WTC11 (cell line): Measurements from ENCODE around the gene SDR9C7. TPM values are rescaled to one million over a fixed set of nuclear protein-coding genes. Genes with fewer than 3 reads are reported as not detected.

Source experiments
- ATAC-seq: fragments of 200-7000 bp; cut with Tn5 transposase; 2 replicates; pipeline ENCODE4 v1.10.0; 2021; ENCODE audit warnings: mild to moderate bottlenecking, moderate library complexity
- CTCF ChIA-PET: fragments of 300-600 bp; sonication (Branson Sonifier 250); formaldehyde crosslinking; loops from one replicate; lab custom pipeline; 2021; ENCODE audit warnings: antibody characterized with exemption; lab: Charles Lee
- POLR2A ChIA-PET: fragments of 350-600 bp; sonication (Branson Sonifier 250); formaldehyde crosslinking; loops from one replicate; lab custom pipeline; 2021; ENCODE audit warnings: antibody characterized with exemption; lab: Charles Lee
- DNase-seq: peaks from one replicate; pipeline ENCODE4 v3.0.0; 2021; ENCODE audit warnings: low spot score
- H3K27ac Mint-ChIP-seq: 2 replicates; pipeline ENCODE4 v1.8.0; 2021; ENCODE audit warnings: mixed read lengths
- H3K27me3 Mint-ChIP-seq: 2 replicates; pipeline ENCODE4 v1.8.0; 2021; ENCODE audit warnings: low read depth, mild to moderate bottlenecking, moderate library complexity, mixed read lengths
- H3K36me3 Mint-ChIP-seq: 2 replicates; pipeline ENCODE4 v1.8.0; 2021; ENCODE audit warnings: mixed read lengths
- H3K4me1 Mint-ChIP-seq: 2 replicates; pipeline ENCODE4 v1.8.0; 2022; ENCODE audit warnings: mixed read lengths
- H3K4me3 Mint-ChIP-seq: 2 replicates; pipeline ENCODE4 v1.8.0; 2021; ENCODE audit warnings: mild to moderate bottlenecking, moderate library complexity, mixed read lengths
- H3K9me3 Mint-ChIP-seq: 2 replicates; pipeline ENCODE4 v1.8.0; 2021; ENCODE audit warnings: mixed read lengths
- ARID4B ChIP-seq: sonication (generic); formaldehyde crosslinking; IDR thresholded peaks from 2 replicates; pipeline ENCODE4 v1.8.0; 2023; ENCODE audit warnings: missing genetic modification reagents, mild to moderate bottlenecking, borderline replicate concordance
- ATF1 ChIP-seq: sonication (generic); formaldehyde crosslinking; IDR thresholded peaks from 2 replicates; pipeline ENCODE4 v1.8.1; 2023; ENCODE audit warnings: mild to moderate bottlenecking, moderate library complexity, missing genetic modification reagents
- ATF2 ChIP-seq: sonication (generic); formaldehyde crosslinking; IDR thresholded peaks from 2 replicates; pipeline ENCODE4 v1.8.1; 2022; ENCODE audit warnings: low read depth, missing genetic modification reagents, borderline replicate concordance
- ATF3 ChIP-seq: sonication (generic); formaldehyde crosslinking; conservative IDR thresholded peaks from 2 replicates; pipeline ENCODE4 v1.8.1; 2022; ENCODE audit warnings: mild to moderate bottlenecking, missing genetic modification reagents
- CDX4 ChIP-seq: fragments of 250-450 bp; sonication (Bioruptor Pico); IDR thresholded peaks from 2 replicates; pipeline ENCODE4 v1.9.0; 2021; ENCODE audit warnings: moderate library complexity, mild to moderate bottlenecking, inconsistent platforms, borderline replicate concordance
- EMX1 ChIP-seq: fragments of 250-450 bp; sonication (Bioruptor Pico); IDR thresholded peaks from 2 replicates; pipeline ENCODE4 v1.8.0; 2021; ENCODE audit warnings: mild to moderate bottlenecking
- FOXK1 ChIP-seq: sonication (generic); formaldehyde crosslinking; IDR thresholded peaks from 2 replicates; pipeline ENCODE4 v1.8.0; 2022; ENCODE audit warnings: mild to moderate bottlenecking, moderate library complexity, missing genetic modification reagents
- HMGA2 ChIP-seq: fragments of 250-450 bp; sonication (Bioruptor Pico); IDR thresholded peaks from 2 replicates; pipeline ENCODE4 v1.4.0; 2021; ENCODE audit warnings: mild to moderate bottlenecking, moderate library complexity
- IRF2 ChIP-seq: sonication (generic); formaldehyde crosslinking; IDR thresholded peaks from 2 replicates; pipeline ENCODE4 v1.8.0; 2022; ENCODE audit warnings: low read depth, missing genetic modification reagents, borderline replicate concordance
- KAT7 ChIP-seq: sonication (generic); formaldehyde crosslinking; IDR thresholded peaks from 2 replicates; pipeline ENCODE4 v1.8.1; 2023; ENCODE audit warnings: missing genetic modification reagents, mild to moderate bottlenecking, borderline replicate concordance
- MLX ChIP-seq: sonication (generic); formaldehyde crosslinking; IDR thresholded peaks from 2 replicates; pipeline ENCODE4 v1.8.1; 2023; ENCODE audit warnings: mild to moderate bottlenecking, missing genetic modification reagents, moderate library complexity
- NFATC4 ChIP-seq: fragments of 250-450 bp; sonication (Bioruptor Pico); IDR thresholded peaks from 2 replicates; pipeline ENCODE4 v1.9.0; 2021; ENCODE audit warnings: mild to moderate bottlenecking
- NR3C1 ChIP-seq: sonication (generic); formaldehyde crosslinking; conservative IDR thresholded peaks from 2 replicates; pipeline ENCODE4 v1.8.1; 2023; ENCODE audit warnings: low read depth, mild to moderate bottlenecking, missing genetic modification reagents
- SMAD3 ChIP-seq: sonication (generic); formaldehyde crosslinking; IDR thresholded peaks from 2 replicates; pipeline ENCODE4 v1.8.0; 2022; ENCODE audit warnings: missing genetic modification reagents, mild to moderate bottlenecking, borderline replicate concordance
- SMAD4 ChIP-seq: sonication (generic); formaldehyde crosslinking; IDR thresholded peaks from 2 replicates; pipeline ENCODE4 v1.8.0; 2022; ENCODE audit warnings: mild to moderate bottlenecking, missing genetic modification reagents
- SOX15 ChIP-seq: fragments of 250-450 bp; sonication (Bioruptor Pico); IDR thresholded peaks from 2 replicates; pipeline ENCODE4 v1.9.0; 2021; ENCODE audit warnings: mild to moderate bottlenecking
- SP1 ChIP-seq: sonication (generic); formaldehyde crosslinking; conservative IDR thresholded peaks from 2 replicates; pipeline ENCODE4 v1.8.1; 2022; ENCODE audit warnings: missing genetic modification reagents
- STAT6 ChIP-seq: sonication (generic); formaldehyde crosslinking; conservative IDR thresholded peaks from 2 replicates; pipeline ENCODE4 v1.8.1; 2023; ENCODE audit warnings: mild to moderate bottlenecking, low read depth, missing genetic modification reagents, moderate library complexity
- ZBTB43 ChIP-seq: sonication (generic); formaldehyde crosslinking; IDR thresholded peaks from 2 replicates; pipeline ENCODE4 v1.8.1; 2023; ENCODE audit warnings: mild to moderate bottlenecking, missing genetic modification reagents
- ZNF121 ChIP-seq: sonication (generic); formaldehyde crosslinking; IDR thresholded peaks from 2 replicates; pipeline ENCODE4 v1.8.0; 2023; ENCODE audit warnings: missing genetic modification reagents
- ZNF138 ChIP-seq: sonication (generic); formaldehyde crosslinking; conservative IDR thresholded peaks from 2 replicates; pipeline ENCODE4 v1.8.1; 2022; ENCODE audit warnings: mild to moderate bottlenecking, moderate library complexity, missing genetic modification reagents
- ZNF219 ChIP-seq: sonication (generic); formaldehyde crosslinking; IDR thresholded peaks from 2 replicates; pipeline ENCODE4 v1.8.0; 2023; ENCODE audit warnings: missing genetic modification reagents, mild to moderate bottlenecking, borderline replicate concordance
- ZNF232 ChIP-seq: sonication (generic); formaldehyde crosslinking; IDR thresholded peaks from 2 replicates; pipeline ENCODE4 v1.8.0; 2022; ENCODE audit warnings: mild to moderate bottlenecking, missing genetic modification reagents
- ZNF317 ChIP-seq: sonication (generic); formaldehyde crosslinking; IDR thresholded peaks from 2 replicates; pipeline ENCODE4 v1.8.1; 2023; ENCODE audit warnings: low read depth, mild to moderate bottlenecking, moderate library complexity, missing genetic modification reagents, borderline replicate concordance
- ZNF512 ChIP-seq: sonication (generic); formaldehyde crosslinking; IDR thresholded peaks from 2 replicates; pipeline ENCODE4 v1.8.1; 2022; ENCODE audit warnings: missing genetic modification reagents, borderline replicate concordance
- total RNA-seq: library from RNA; stranded (reverse); gene quantifications from 3 replicates; pipeline ENCODE4 v1.2.3, GENCODE V29; 2021

Gene SDR9C7
- total RNA-seq, 1 experiment from 2014 or later, result not detected

- TF ChIP-seq CDX4 (CRISPR knock-in tag) (no peak), STAT6 (CRISPR knock-in tag) (no peak), ZNF317 (CRISPR knock-in tag) (no peak), ATF2 (CRISPR knock-in tag) (no peak), SOX15 (CRISPR knock-in tag) (no peak), SP1 (no peak), ARID4B (no peak), KAT7 (CRISPR knock-in tag) (no peak), ZNF138 (no peak), ATF3 (no peak), ZNF121 (CRISPR knock-in tag) (no peak), MLX (CRISPR knock-in tag) (no peak), NR3C1 (no peak), HMGA2 (CRISPR knock-in tag) (no peak), NFATC4 (CRISPR knock-in tag) (no peak), FOXK1 (CRISPR knock-in tag) (no peak)
- ChIA-PET POLR2A (no interaction called here), CTCF (no interaction called here)
- peaks cover 7% of the 10 kb centered on the region for H3K4me1 Mint-ChIP-seq
- peaks cover 77% of the 10 kb centered on the region for H3K9me3 Mint-ChIP-seq
- H3K27ac Mint-ChIP-seq, result no peak overlapping the region
- DNase-seq (no peak), ATAC-seq (peak; percentile 50)
- H3K4me3 Mint-ChIP-seq, result no peak overlapping the region
- peaks cover 12% of the 10 kb centered on the region for H3K27me3 Mint-ChIP-seq
- H3K36me3 Mint-ChIP-seq, result peaks cover 13% of the 10 kb centered on the region
Measured at GRCh38 chr12:56874821-56875220, 59.4 kb downstream of the SDR9C7 start.

- H3K27me3 Mint-ChIP-seq, result peaks cover 16% of the 10 kb centered on the region
- ChIA-PET CTCF (no interaction called here), POLR2A (no interaction called here)
- ATAC-seq (no peak), DNase-seq (no peak)
- no peak overlapping the region for H3K27ac Mint-ChIP-seq
- peaks cover 90% of the 10 kb centered on the region for H3K9me3 Mint-ChIP-seq
- no peak overlapping the region for H3K4me3 Mint-ChIP-seq
- H3K4me1 Mint-ChIP-seq, result peaks cover 7% of the 10 kb centered on the region
- H3K36me3 Mint-ChIP-seq, result peaks cover 16% of the 10 kb centered on the region
- TF ChIP-seq SMAD4 (CRISPR knock-in tag) (no peak), EMX1 (no peak), ZNF232 (CRISPR knock-in tag) (no peak), ZNF219 (CRISPR knock-in tag) (no peak), IRF2 (CRISPR knock-in tag) (no peak), SMAD3 (no peak), ATF1 (CRISPR knock-in tag) (no peak), ZNF512 (CRISPR knock-in tag) (no peak), ZNF138 (no peak), ZBTB43 (CRISPR knock-in tag) (no peak)
Measured at GRCh38 chr12:56873382-56873781, 60.8 kb downstream of the SDR9C7 start.
